Keratinocyte (primary cell): ENCODE data around the gene ITGB5.

Experiments used
- EZH2 ChIP-seq: IDR thresholded peaks from one replicate; pipeline ENCODE4 v1.6.1; 2012; ENCODE audit warnings: inconsistent platforms, mild to moderate bottlenecking, low read length, moderate library complexity
- TF ChIP-seq, protein P1 (sequence below), 3 experiments: IDR thresholded peaks in 1 of 3; conservative IDR thresholded peaks in 1 of 3; optimal IDR thresholded peaks in 1 of 3; 2 replicates in 2 of 3; 3 replicates in 1 of 3; pipeline versions ENCODE3 to v1.5.1; 2011; ENCODE audit warnings: low read length in 3 of 3, mild to moderate bottlenecking in 3 of 3, moderate library complexity in 2 of 3, control low read depth in 1 of 3, inconsistent platforms in 1 of 3; ENCODE audit not compliant: insufficient read depth in 2 of 3; ENCODE audit errors: extremely low read depth in 1 of 3

DNA sequence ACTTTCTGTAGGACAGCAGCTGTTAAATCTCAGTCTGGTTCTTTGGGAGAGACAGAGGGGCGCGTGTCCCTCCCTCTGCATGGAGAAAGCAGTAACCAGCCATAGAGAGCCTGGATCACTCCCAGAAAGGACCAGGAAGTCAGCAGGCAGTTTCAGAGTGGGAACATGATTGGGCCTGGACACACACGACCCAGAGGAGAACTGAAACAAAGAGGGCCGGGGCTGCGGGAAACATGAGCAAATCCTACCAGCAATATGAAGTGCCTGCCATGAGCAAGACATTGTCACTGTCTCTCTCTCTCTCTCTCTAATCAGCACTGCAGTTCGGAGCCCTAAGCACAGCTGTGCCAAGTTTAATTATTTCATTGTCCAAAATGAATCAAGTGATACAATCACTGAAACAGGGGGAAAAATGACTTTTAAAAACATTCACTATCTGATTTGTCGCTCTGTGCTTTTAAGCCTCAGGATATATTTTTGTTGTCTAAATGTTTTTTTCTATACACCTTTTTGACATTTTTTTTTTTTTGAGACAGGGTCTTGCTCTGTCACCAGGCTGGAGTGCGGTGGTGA, 29.8 kb upstream of the ITGB5 start:
- TF ChIP-seq, protein P1, sequence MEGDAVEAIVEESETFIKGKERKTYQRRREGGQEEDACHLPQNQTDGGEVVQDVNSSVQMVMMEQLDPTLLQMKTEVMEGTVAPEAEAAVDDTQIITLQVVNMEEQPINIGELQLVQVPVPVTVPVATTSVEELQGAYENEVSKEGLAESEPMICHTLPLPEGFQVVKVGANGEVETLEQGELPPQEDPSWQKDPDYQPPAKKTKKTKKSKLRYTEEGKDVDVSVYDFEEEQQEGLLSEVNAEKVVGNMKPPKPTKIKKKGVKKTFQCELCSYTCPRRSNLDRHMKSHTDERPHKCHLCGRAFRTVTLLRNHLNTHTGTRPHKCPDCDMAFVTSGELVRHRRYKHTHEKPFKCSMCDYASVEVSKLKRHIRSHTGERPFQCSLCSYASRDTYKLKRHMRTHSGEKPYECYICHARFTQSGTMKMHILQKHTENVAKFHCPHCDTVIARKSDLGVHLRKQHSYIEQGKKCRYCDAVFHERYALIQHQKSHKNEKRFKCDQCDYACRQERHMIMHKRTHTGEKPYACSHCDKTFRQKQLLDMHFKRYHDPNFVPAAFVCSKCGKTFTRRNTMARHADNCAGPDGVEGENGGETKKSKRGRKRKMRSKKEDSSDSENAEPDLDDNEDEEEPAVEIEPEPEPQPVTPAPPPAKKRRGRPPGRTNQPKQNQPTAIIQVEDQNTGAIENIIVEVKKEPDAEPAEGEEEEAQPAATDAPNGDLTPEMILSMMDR (optimal IDR thresholded peaks at IDR 0.05 in 1 of 3, IDR thresholded peaks at IDR 0.05 in 1 of 3, conservative IDR thresholded peaks at IDR 0.05 in 1 of 3; ENCODE audit: extremely low read depth in 1 of 3, insufficient read depth in 2 of 3, low read length in 3 of 3), result no peak
- TF ChIP-seq EZH2, result no peak
